GM18861 (cell line): ENCODE data around the gene PRKG1.
"Not testable (repeated sequence)": the region's sequence is repeated elsewhere in the genome, so short reads cannot be mapped to it uniquely, and the experiment has no call there.

Experiments
- ATAC-seq: cut with Tn5 transposase; IDR thresholded peaks from one replicate; pipeline ENCODE4 v1.9.1; 2021; ENCODE audit not compliant: unreplicated experiment

The PRKG1 gene

GRCh38 chr10:52143338-52143737 is 1069.1 kb downstream of the PRKG1 start:
- no peak for ATAC-seq

GRCh38 chr10:52145636-52146035 is 1071.3 kb downstream of the PRKG1 start:
- ATAC-seq: no peak

DNA sequence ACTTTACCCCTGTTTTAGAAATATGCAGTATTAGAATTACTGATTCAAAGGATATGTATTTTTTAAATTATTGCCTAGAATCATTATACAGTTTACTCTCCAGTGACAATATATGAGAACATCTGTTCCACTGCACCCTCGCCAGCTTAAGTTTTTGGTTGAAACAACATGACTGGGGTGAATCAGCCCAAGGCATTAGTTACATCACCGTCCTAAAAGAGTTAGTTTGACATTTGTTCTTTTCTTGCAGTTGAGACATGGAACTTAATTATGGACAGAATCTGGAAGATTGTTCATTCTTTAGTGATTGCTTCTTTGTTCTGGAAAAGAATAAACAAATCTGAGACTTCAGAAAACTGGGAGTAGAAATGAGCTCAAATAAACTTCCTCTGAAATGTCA is 1072.5 kb downstream of the PRKG1 start:
- ATAC-seq: no peak

- ATAC-seq: no peak
These were observed 1096.5 kb downstream of the PRKG1 start for GRCh38 chr10:52170776-52171175.

GRCh38 chr10:52172581-52172980 is 1098.3 kb downstream of the PRKG1 start:
- ATAC-seq: no peak

GRCh38 chr10:52185256-52185655 is 1111.0 kb downstream of the PRKG1 start:
- ATAC-seq: no peak

- ATAC-seq: no peak
These were observed 1113.4 kb downstream of the PRKG1 start for GRCh38 chr10:52187521-52188258.

DNA sequence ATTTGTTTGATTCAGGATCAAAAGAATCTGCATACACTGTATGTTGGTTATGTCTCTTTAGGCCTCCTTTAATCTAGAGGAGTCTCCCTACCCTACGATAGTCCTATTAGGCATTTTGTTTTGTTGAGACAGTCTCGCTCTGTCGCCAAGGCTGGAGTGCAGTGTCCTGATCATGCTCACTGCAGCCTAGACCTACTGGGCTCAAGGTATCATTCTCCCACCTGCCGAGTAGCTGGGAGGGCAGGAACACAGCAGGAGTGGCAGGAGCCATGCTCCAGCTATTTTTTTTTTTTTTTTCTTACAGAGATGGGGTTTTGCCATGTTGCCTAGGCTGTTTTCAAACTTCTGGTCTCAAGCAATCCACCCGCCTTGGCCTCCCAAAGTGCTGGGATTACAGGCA is 1116.8 kb downstream of the PRKG1 start:
- ATAC-seq: no peak

DNA sequence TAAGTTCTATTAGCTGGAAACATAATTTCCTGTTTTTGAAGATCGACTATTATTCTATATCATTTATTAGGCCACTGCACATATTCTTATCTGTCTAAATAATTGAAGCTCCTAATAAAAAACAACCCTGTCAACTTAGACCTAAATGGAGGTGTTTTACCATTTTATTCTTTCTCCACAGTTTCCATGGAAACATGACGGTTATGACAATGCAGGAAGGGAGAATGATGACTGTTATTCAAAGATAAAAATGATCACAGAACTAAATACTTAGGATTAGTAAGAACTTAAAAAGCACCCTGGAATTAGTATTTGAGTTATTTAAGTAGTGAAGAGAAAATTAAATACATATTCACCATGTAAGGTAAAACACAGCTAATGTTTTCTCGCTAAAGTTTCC is 1119.9 kb downstream of the PRKG1 start:
- ATAC-seq: no peak

- ATAC-seq: no peak
These were observed 1120.4 kb downstream of the PRKG1 start for GRCh38 chr10:52194716-52195115.

- ATAC-seq: no peak
These were observed 1122.8 kb downstream of the PRKG1 start for GRCh38 chr10:52197098-52197497.

DNA sequence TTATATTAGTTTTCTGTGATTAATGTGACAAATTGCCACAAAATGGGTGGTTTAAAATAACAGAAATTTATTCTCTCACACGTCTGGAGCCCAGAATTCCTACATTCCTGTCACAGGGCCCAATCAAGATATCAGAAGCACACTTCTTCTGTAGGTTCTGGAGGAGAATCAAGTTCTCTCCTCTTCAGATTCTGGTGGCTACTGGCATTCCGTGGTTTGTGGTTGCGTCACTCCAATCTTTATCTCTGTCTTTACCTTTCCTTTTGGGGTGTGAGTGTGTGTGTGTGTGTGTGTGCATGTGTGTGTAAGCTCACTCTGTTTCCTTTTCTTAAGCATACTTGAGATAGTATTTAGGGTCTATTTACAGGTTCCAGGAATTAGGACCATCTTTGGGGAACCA is 1124.3 kb downstream of the PRKG1 start:
- ATAC-seq: no peak

DNA sequence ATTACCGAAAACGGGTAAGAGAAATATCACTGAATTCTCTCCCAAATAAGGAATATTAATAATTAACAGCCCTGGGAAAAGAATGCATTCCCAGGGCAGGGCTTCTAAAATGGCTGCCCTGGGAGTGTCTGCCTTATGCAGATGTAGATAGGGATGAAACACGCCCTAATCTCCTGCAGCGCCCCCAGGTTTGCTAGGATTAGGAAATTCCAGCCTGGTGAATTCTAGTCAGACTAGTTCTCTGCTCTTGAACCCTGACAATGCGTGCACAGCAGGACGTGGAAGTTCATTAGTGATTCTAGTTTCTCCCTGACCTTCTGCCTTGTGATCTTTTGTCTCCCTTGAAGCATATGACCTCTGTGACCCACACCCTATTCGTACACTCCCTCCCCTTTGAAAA is 1130.6 kb downstream of the PRKG1 start:
- not testable (repeated sequence) for ATAC-seq

- no peak for ATAC-seq
These were observed 1134.1 kb downstream of the PRKG1 start for GRCh38 chr10:52208365-52208764.

GRCh38 chr10:52210161-52210560 is 1135.9 kb downstream of the PRKG1 start:
- no peak for ATAC-seq

DNA sequence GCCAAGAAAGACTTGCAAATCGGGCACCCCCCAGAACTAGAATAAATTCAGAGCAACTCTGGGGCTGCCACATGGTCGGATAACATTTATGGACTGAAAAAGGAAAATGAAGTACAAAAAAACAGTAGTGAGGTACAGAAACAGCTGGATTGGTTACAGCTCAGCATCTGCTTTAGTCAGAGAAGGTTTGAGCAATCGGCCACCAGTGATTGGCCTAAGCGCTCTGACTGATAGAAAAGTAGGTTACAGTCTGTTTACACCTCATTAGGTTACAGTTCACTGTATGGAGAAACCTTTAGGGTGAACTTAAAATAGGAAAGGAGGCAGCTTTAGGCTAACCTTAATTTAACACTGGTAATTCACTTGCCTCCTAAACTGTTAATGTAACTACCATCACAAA is 1137.8 kb downstream of the PRKG1 start:
- no peak for ATAC-seq

- no peak for ATAC-seq
These were observed 1138.5 kb downstream of the PRKG1 start for GRCh38 chr10:52212802-52213201.

DNA sequence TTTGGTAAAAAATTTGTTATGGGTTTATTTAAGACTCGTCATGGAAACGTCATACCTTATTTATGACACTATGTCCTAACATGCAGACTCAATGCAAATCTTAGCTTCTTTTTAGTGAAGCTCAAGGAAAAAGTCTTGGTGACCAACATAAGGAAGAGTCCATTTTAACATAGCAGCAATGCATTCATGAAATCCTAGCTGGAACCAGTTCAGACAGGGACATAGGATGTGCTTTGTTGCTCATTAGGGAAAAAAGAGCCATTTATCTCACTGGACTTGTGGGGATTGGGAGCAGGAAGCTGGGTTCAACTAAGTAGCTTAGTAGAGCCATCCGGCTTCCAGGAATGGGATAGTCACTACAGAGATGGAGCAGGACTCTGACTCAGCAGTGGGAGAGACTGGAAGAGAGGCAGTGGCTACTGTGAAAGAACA is 1139.0 kb downstream of the PRKG1 start:
- no peak for ATAC-seq

DNA sequence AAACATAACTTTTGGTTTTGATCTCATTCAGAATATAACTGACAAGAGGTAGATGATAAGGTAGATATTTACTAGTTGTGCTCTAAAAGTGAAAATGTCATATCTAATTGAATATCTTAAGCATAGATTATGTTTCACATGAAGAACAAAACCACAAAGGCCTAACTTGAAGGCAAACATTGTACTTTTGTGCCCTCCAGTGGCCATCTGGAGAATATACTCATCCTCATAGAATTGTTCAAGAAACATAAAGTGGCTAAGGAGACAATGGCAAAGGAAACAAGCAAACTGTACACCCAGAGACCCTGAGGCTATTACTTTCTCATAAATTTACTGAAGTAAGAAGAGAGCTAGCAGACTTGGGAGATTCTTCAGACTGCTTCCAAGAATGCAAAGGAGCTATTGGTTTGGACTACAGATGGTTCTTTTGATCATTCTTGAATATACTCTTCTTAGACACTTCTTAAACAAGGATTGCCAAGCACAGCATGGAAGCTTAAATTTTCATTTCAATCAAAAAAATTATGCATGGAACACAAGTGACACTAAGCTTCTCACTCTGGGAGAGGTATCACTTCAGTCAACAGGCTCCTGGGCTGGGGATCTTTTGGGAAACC is 1141.6 kb downstream of the PRKG1 start:
- ATAC-seq: peak; percentile 72

- ATAC-seq: peak; percentile 59
These were observed 1142.6 kb downstream of the PRKG1 start for GRCh38 chr10:52216852-52217251.

- ATAC-seq: no peak
These were observed 1143.2 kb downstream of the PRKG1 start for GRCh38 chr10:52217531-52217930.

GRCh38 chr10:52220947-52221346 is 1146.7 kb downstream of the PRKG1 start:
- peak; percentile 37 for ATAC-seq

DNA sequence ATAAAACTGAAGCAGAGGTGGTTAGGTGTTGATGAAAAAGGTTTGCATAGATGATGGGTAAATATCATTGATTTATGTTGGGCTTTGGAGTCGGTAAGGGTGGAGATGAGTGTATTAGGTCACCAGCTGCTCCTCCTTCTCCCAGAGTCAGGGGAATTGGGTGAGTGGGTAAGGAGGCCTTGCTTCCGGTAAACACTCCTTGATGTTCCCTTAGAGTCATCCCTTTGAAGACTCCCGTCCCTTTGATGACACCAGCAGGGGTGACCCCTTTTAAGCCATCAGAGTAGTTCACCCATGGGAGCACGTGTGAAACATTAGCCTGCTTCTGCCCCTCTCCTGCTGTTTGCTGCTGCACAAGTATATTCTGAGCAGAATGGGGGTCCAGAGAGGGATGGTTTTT is 1147.6 kb downstream of the PRKG1 start:
- no peak for ATAC-seq
